Ascending aorta (tissue), 2 donors: ENCODE results near the gene RNASE7. TPM values are rescaled to one million over a fixed set of nuclear protein-coding genes. Genes with fewer than 3 reads are reported as not detected.

Experiments
- DNase-seq, 2 donors: peaks; one replicate each; pipeline ENCODE4 v3.0.0-alpha.2; 2019; ENCODE audit warnings: low spot score in 2 of 2
- H3K27ac ChIP-seq, 2 donors: fragments of 200-600 bp; sonication (generic); one replicate each; pipeline ENCODE4 v1.5.1; 2016 to 2017; ENCODE audit warnings: mild to moderate bottlenecking in 1 of 2
- H3K27me3 ChIP-seq: fragments of 200-600 bp; sonication (generic); one replicate; pipeline ENCODE4 v1.5.1; 2017
- H3K36me3 ChIP-seq, 2 donors: fragments of 200-600 bp; sonication (generic); one replicate each; pipeline ENCODE4 v1.5.1; 2016
- H3K4me1 ChIP-seq, 2 donors: fragments of 200-600 bp; sonication (generic); one replicate each; pipeline ENCODE4 v1.5.1; 2016 to 2017; ENCODE audit warnings: mild to moderate bottlenecking in 1 of 2
- H3K4me3 ChIP-seq, 2 donors: fragments of 200-600 bp; sonication (generic); one replicate each; pipeline ENCODE4 v1.5.1; 2016 to 2017; ENCODE audit warnings: mild to moderate bottlenecking in 1 of 2
- H3K9me3 ChIP-seq, 2 donors: fragments of 200-600 bp; sonication (generic); one replicate each; pipeline ENCODE4 v1.5.1; 2016
- intact Hi-C: fragments of 100-400 bp; cut with DNase I; formaldehyde crosslinking; loops from one replicate; pipeline ENCODE4 v1.15.1; 2023
- total RNA-seq: library from RNA; depleted of rRNA; stranded (reverse); fragments of >200 nt; gene quantifications from one replicate; pipeline ENCODE4 v1.1.0, GENCODE V29; 2016
- TF ChIP-seq, protein P1 (sequence below), 3 experiments: fragments of 200-600 bp in 2 of 3; fragments of 450-650 bp in 1 of 3; sonication (generic) in 2 of 3; IDR thresholded peaks; one replicate each; pipeline ENCODE4 v1.5.1; 2016 to 2019; ENCODE audit warnings: antibody characterized with exemption in 3 of 3, mild to moderate bottlenecking in 1 of 3, moderate library complexity in 1 of 3

Gene RNASE7
- total RNA-seq, 1 donor from 2014 or later, result not detected

GRCh38 chr14:21034707-21035106 is 7.5 kb upstream of the RNASE7 start, which contains the start of gene RNASE13:
TSS of gene RNASE13 (minus strand) at chr14:21034807. CDS start at chr14:21034288, 519 bp downstream.
- Histone ChIP-seq H3K4me1 (peaks cover 2 to 14% of the 10 kb centered on the region in 2 donors), H3K27ac (no peak within 1 kb of the TSS), H3K9me3 (no peaks in the 10 kb centered on the region), H3K27me3 (no peaks in the 10 kb centered on the region), H3K4me3 (no peak within 1 kb of the TSS), H3K36me3 (no peaks in the 10 kb centered on the region)
- intact Hi-C loops, result no loop called here
- no peak for DNase-seq
- TF ChIP-seq, protein P1, sequence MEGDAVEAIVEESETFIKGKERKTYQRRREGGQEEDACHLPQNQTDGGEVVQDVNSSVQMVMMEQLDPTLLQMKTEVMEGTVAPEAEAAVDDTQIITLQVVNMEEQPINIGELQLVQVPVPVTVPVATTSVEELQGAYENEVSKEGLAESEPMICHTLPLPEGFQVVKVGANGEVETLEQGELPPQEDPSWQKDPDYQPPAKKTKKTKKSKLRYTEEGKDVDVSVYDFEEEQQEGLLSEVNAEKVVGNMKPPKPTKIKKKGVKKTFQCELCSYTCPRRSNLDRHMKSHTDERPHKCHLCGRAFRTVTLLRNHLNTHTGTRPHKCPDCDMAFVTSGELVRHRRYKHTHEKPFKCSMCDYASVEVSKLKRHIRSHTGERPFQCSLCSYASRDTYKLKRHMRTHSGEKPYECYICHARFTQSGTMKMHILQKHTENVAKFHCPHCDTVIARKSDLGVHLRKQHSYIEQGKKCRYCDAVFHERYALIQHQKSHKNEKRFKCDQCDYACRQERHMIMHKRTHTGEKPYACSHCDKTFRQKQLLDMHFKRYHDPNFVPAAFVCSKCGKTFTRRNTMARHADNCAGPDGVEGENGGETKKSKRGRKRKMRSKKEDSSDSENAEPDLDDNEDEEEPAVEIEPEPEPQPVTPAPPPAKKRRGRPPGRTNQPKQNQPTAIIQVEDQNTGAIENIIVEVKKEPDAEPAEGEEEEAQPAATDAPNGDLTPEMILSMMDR (IDR thresholded peaks at IDR 0.05), result no peak

GRCh38 chr14:21036751-21037150 is 5.4 kb upstream of the RNASE7 start:
- Histone ChIP-seq H3K36me3 (no peaks in the 10 kb centered on the region), H3K4me3 (no peak overlapping the region), H3K4me1 (peaks cover 5 to 16% of the 10 kb centered on the region in 2 donors), H3K9me3 (no peaks in the 10 kb centered on the region), H3K27ac (no peak overlapping the region), H3K27me3 (no peaks in the 10 kb centered on the region)
- intact Hi-C loops, result no loop called here
- no peak for DNase-seq
- TF ChIP-seq, protein P1 (IDR thresholded peaks at IDR 0.05), result no peak

- H3K27ac ChIP-seq, result no peak overlapping the region
Observed at GRCh38 chr14:21037156-21037555, 5.0 kb upstream of the RNASE7 start.

GRCh38 chr14:21038441-21039422 is 3.4 kb upstream of the RNASE7 start:
- TF ChIP-seq, protein P1 (IDR thresholded peaks at IDR 0.05), result no peak
- H3K4me3 ChIP-seq, result peak overlapping the region in 1 of 2 donors; percentile 12
- intact Hi-C loops, result loop anchor here (1.0 kb wide), 1 partner anchor 12 kb away; no protein-coding TSS in a partner anchor

More at GRCh38 chr14:21037156-21037555, 5.0 kb upstream of the RNASE7 start:
- Histone ChIP-seq H3K4me3 (no peak overlapping the region), H3K4me1 (peaks cover 5 to 16% of the 10 kb centered on the region in 2 donors), H3K9me3 (no peaks in the 10 kb centered on the region), H3K36me3 (no peaks in the 10 kb centered on the region), H3K27me3 (no peaks in the 10 kb centered on the region)
- TF ChIP-seq, protein P1 (IDR thresholded peaks at IDR 0.05), result no peak
- DNase-seq, result no peak
- intact Hi-C loops, result no loop called here

GRCh38 chr14:21039585-21040369 is 2.4 kb upstream of the RNASE7 start:
- H3K36me3 ChIP-seq, result no peaks in the 10 kb centered on the region
- peak overlapping the region; percentile 67 to 80 for H3K27ac ChIP-seq
- H3K9me3 ChIP-seq, result no peaks in the 10 kb centered on the region
- intact Hi-C loops, result loop anchor here (1.0 to 5.0 kb wide), 3 partner anchors 13 to 182 kb away; no protein-coding TSS in a partner anchor
- no peaks in the 10 kb centered on the region for H3K27me3 ChIP-seq
- TF ChIP-seq, protein P1 (IDR thresholded peaks at IDR 0.05), result peak; percentile 68 to 82 (median 73)
- H3K4me3 ChIP-seq, result peak overlapping the region in 1 of 2 donors; percentile 12
- peaks cover 5 to 16% of the 10 kb centered on the region in 2 donors for H3K4me1 ChIP-seq
- DNase-seq, result no peak

More at GRCh38 chr14:21038441-21039422, 3.4 kb upstream of the RNASE7 start:
- Histone ChIP-seq H3K27me3 (no peaks in the 10 kb centered on the region), H3K4me1 (peaks cover 5 to 16% of the 10 kb centered on the region in 2 donors), H3K36me3 (no peaks in the 10 kb centered on the region), H3K27ac (peak overlapping the region; percentile 67 to 80), H3K9me3 (no peaks in the 10 kb centered on the region)
- peak in 1 of 2 donors; percentile 85 for DNase-seq
